Caco-2 (cell line): ENCODE results near the gene CDKN1A. TPM values are rescaled to one million over a fixed set of nuclear protein-coding genes. Genes with fewer than 3 reads are reported as not detected.

Experiments
- BruUV-seq: library from RNA; stranded (reverse); fragments of 400-500 nt; replicated peaks from 2 replicates; lab custom pipeline; 2021; lab: Mats Ljungman, UMichigan
- CTCF ChIA-PET: fragments of 300-600 bp; sonication (Branson Sonifier 250); formaldehyde crosslinking; loops from one replicate; lab custom pipeline; 2022; ENCODE audit warnings: antibody characterized with exemption; lab: Charles Lee
- POLR2A ChIA-PET: fragments of 300-600 bp; sonication (Branson Sonifier 250); formaldehyde crosslinking; loops from one replicate; lab custom pipeline; 2022; ENCODE audit warnings: antibody characterized with exemption; lab: Charles Lee
- DNase-seq, 2 experiments: peaks; one replicate each; pipeline versions ENCODE4 v3.0.0 to v3.0.0-alpha.2; 2020 to 2022
- H3K27me3 ChIP-seq: replicated peaks from 2 replicates; pipeline ENCODE4 v1.6.0; 2011; ENCODE audit warnings: low read length; ENCODE audit not compliant: control insufficient read depth, insufficient read depth
- H3K36me3 ChIP-seq: 2 replicates; pipeline ENCODE4 v1.5.1; 2011; ENCODE audit warnings: low read length; ENCODE audit not compliant: control insufficient read depth, insufficient read depth
- H3K4me1 ChIP-seq: fragments of 250-450 bp; sonication (Bioruptor Pico); 2 replicates; pipeline ENCODE4 v1.5.1; 2020; ENCODE audit warnings: mild to moderate bottlenecking
- H3K4me3 ChIP-seq: 2 replicates; pipeline ENCODE4 v1.5.1; 2011; ENCODE audit warnings: low read depth, mild to moderate bottlenecking, control low read depth, low read length
- H3K9me3 ChIP-seq: fragments of 250-450 bp; sonication (Bioruptor Pico); 2 replicates; pipeline ENCODE4 v1.5.1; 2020; ENCODE audit warnings: mild to moderate bottlenecking, moderate library complexity
- H3K27ac Mint-ChIP-seq: one replicate; pipeline ENCODE4 v1.8.0; 2022; ENCODE audit warnings: mixed read lengths; ENCODE audit not compliant: unreplicated experiment
- H3K27me3 Mint-ChIP-seq: one replicate; pipeline ENCODE4 v1.8.0; 2022; ENCODE audit warnings: mixed read lengths; ENCODE audit not compliant: insufficient read depth, unreplicated experiment
- H3K36me3 Mint-ChIP-seq: one replicate; pipeline ENCODE4 v1.8.0; 2022; ENCODE audit warnings: mild to moderate bottlenecking, mixed read lengths; ENCODE audit not compliant: insufficient read depth, unreplicated experiment
- H3K4me1 Mint-ChIP-seq: one replicate; pipeline ENCODE4 v1.8.0; 2022; ENCODE audit warnings: low read depth, mixed read lengths; ENCODE audit not compliant: unreplicated experiment
- H3K4me3 Mint-ChIP-seq: one replicate; pipeline ENCODE4 v1.8.0; 2022; ENCODE audit warnings: mild to moderate bottlenecking, moderate library complexity, mixed read lengths; ENCODE audit not compliant: unreplicated experiment
- H3K9me3 Mint-ChIP-seq: one replicate; pipeline ENCODE4 v1.8.0; 2022; ENCODE audit warnings: mixed read lengths; ENCODE audit not compliant: unreplicated experiment
- intact Hi-C: fragments of 100-400 bp; cut with micrococcal nuclease; formaldehyde crosslinking; loops from one replicate; pipeline ENCODE4 v1.10.0; 2022; ENCODE audit not compliant: unreplicated experiment
- total RNA-seq: library from RNA; stranded (reverse); gene quantifications from 2 replicates; pipeline ENCODE4 v1.2.3, GENCODE V29; 2022
- TF ChIP-seq, protein P1 (sequence below), 2 experiments: fragments of 200-600 bp in 1 of 2; IDR thresholded peaks; 1 replicate in 1 of 2; 2 replicates in 1 of 2; pipeline versions ENCODE4 v1.5.1 to v1.8.0; 2011 to 2022; ENCODE audit warnings: antibody characterized with exemption in 1 of 2, control low read depth in 1 of 2, inconsistent platforms in 1 of 2, low read depth in 1 of 2, low read length in 1 of 2, mild to moderate bottlenecking in 1 of 2, moderate library complexity in 1 of 2; ENCODE audit not compliant: insufficient read depth in 1 of 2, severe bottlenecking in 1 of 2, unreplicated experiment in 1 of 2

The CDKN1A gene
- total RNA-seq, 1 experiment from 2014 or later: 3.0 TPM

DNA sequence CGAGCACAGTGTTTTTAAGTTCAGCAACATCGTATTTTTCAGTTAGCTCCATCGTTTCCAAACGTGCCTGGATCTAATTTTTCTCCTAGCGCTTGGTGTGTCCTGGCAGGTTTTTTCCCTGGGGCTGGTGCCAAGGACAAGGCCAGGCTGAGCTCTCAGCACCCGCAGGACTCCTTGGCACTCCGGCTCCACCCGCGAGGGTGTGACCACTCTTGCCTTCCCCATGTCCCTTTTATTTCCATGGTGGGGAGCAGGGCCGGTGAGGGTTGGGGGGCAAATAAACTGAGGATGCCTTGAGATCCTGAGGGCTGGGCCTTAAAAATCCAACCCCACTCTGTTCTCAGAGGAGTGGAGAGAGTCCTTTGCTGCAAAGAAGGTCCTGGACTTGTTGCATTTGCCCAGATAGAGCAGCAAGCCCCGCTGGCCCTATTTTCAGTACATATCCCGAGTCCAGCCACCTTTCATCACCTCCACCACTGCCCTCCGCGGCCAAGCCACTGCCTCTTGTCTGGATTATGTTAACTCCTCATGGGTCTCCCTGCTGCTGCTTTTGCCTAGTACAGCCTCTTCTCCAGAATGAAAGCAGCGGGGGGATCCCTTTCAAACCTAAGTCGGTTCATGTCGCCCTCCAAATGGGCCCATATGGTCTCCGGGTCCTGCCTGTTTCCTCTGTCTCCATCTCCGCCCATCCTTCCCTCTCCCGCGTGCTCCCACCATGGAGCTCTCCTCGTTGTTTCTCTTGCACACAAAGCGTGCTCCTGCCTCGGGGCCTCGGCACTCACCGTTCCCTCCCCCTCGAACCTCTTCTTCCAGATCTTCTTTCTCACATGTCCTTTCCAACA, 14.6 kb downstream of the CDKN1A start:
- intact Hi-C loops: no loop called here
- Histone ChIP-seq H3K27me3 (no peaks in the 10 kb centered on the region; the same call in 1 of the 2 replicates), H3K36me3 (no peaks in the 10 kb centered on the region), H3K4me1 (peaks cover 15% of the 10 kb centered on the region; the same call in 1 of the 2 replicates), H3K4me3 (no peak overlapping the region), H3K9me3 (no peaks in the 10 kb centered on the region)
- Mint-ChIP-seq H3K4me1 (no peaks in the 10 kb centered on the region), H3K27me3 (peaks cover 3% of the 10 kb centered on the region), H3K9me3 (no peaks in the 10 kb centered on the region), H3K27ac (no peak overlapping the region), H3K36me3 (no peaks in the 10 kb centered on the region), H3K4me3 (no peak overlapping the region)
- no TSS peak for BruUV-seq
- TF ChIP-seq, protein P1, sequence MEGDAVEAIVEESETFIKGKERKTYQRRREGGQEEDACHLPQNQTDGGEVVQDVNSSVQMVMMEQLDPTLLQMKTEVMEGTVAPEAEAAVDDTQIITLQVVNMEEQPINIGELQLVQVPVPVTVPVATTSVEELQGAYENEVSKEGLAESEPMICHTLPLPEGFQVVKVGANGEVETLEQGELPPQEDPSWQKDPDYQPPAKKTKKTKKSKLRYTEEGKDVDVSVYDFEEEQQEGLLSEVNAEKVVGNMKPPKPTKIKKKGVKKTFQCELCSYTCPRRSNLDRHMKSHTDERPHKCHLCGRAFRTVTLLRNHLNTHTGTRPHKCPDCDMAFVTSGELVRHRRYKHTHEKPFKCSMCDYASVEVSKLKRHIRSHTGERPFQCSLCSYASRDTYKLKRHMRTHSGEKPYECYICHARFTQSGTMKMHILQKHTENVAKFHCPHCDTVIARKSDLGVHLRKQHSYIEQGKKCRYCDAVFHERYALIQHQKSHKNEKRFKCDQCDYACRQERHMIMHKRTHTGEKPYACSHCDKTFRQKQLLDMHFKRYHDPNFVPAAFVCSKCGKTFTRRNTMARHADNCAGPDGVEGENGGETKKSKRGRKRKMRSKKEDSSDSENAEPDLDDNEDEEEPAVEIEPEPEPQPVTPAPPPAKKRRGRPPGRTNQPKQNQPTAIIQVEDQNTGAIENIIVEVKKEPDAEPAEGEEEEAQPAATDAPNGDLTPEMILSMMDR (IDR thresholded peaks at IDR 0.05; ENCODE audit: insufficient read depth in 1 of 2, low read depth in 1 of 2, low read length in 1 of 2, severe bottlenecking in 1 of 2, unreplicated experiment in 1 of 2): no peak
- POLR2A ChIA-PET: interaction anchor here (0.6 kb wide), 1 partner anchor 76 kb away, joined by 4 read pairs; no protein-coding TSS in a partner anchor
- CTCF ChIA-PET: interaction anchor here (0.5 to 0.9 kb wide), 2 partner anchors 27 to 66 kb away, joined by 3 to 4 read pairs; no protein-coding TSS in a partner anchor
- peak in 1 of 2 experiments; percentile 17 for DNase-seq

DNA sequence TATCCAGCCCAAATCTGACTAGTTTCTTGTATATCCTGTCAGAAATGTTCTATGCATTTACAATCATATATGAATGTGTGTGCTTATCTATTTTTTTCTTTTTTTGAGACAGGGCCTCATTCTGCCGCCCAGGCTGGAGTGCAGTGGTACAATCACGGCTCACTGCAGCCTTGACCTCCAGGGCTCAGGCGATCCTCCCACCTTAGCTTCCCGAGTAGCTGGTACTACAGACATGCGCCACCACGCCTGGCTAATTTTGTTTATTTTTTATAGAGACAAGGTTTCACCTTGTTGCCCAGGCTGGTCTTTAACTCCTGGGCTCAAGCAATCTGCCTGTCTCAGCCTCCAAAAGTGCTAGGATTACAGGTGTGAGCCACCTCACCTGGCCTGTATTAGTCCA, 16.1 kb downstream of the CDKN1A start:
- Histone ChIP-seq H3K9me3 (no peaks in the 10 kb centered on the region), H3K4me1 (peaks cover 15% of the 10 kb centered on the region; the same call in 1 of the 2 replicates), H3K36me3 (no peaks in the 10 kb centered on the region), H3K27me3 (no peaks in the 10 kb centered on the region; the same call in 1 of the 2 replicates), H3K4me3 (no peak overlapping the region)
- Mint-ChIP-seq H3K4me1 (no peaks in the 10 kb centered on the region), H3K27me3 (peaks cover 8% of the 10 kb centered on the region), H3K27ac (no peak overlapping the region), H3K4me3 (no peak overlapping the region), H3K36me3 (no peaks in the 10 kb centered on the region), H3K9me3 (no peaks in the 10 kb centered on the region)
- DNase-seq: no peak
- ChIA-PET POLR2A (interaction anchor here (0.6 kb wide), 1 partner anchor 100 kb away, joined by 4 read pairs; no protein-coding TSS in a partner anchor), CTCF (no interaction called here)
- intact Hi-C loops: no loop called here
- TF ChIP-seq, protein P1 (IDR thresholded peaks at IDR 0.05; ENCODE audit: insufficient read depth in 1 of 2, low read depth in 1 of 2, low read length in 1 of 2, severe bottlenecking in 1 of 2, unreplicated experiment in 1 of 2): no peak
- BruUV-seq: no TSS peak

DNA sequence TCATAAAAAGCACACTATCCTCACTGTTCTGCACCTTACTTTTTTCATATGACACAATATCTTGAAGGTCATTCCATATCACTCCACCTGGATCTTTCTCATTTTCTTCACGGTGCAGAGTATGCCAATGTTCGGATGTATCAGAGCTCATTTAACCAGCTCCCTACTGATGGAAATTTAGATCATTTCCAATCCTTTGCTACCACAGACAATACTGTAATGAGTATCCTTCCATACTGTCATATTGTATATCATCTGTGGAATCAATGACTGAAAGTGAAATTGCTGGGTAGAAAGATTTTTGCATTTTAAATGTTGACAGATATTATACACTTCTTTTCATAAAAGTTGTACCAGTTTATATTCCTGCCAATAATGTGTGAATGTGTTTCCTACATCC, 16.9 kb downstream of the CDKN1A start:
- Mint-ChIP-seq H3K4me3 (no peak overlapping the region), H3K27ac (no peak overlapping the region), H3K9me3 (no peaks in the 10 kb centered on the region), H3K27me3 (peaks cover 11% of the 10 kb centered on the region), H3K36me3 (no peaks in the 10 kb centered on the region), H3K4me1 (no peaks in the 10 kb centered on the region)
- TF ChIP-seq, protein P1 (IDR thresholded peaks at IDR 0.05; ENCODE audit: insufficient read depth in 1 of 2, low read depth in 1 of 2, low read length in 1 of 2, severe bottlenecking in 1 of 2, unreplicated experiment in 1 of 2): no peak
- Histone ChIP-seq H3K36me3 (no peaks in the 10 kb centered on the region), H3K27me3 (no peaks in the 10 kb centered on the region), H3K4me1 (peaks cover 15% of the 10 kb centered on the region; the same call in 1 of the 2 replicates), H3K9me3 (no peaks in the 10 kb centered on the region), H3K4me3 (no peak overlapping the region)
- no peak for DNase-seq
- BruUV-seq: no TSS peak
- POLR2A ChIA-PET: no interaction called here
- intact Hi-C loops: no loop called here
- CTCF ChIA-PET: no interaction called here
